Measurements from ENCODE around the gene AUP1. TPM values are rescaled to one million over a fixed set of nuclear protein-coding genes. Genes with fewer than 3 reads are reported as not detected.

AUP1 gene
- total RNA-seq, 1 experiment from 2014 or later: 91.5 TPM

DNA sequence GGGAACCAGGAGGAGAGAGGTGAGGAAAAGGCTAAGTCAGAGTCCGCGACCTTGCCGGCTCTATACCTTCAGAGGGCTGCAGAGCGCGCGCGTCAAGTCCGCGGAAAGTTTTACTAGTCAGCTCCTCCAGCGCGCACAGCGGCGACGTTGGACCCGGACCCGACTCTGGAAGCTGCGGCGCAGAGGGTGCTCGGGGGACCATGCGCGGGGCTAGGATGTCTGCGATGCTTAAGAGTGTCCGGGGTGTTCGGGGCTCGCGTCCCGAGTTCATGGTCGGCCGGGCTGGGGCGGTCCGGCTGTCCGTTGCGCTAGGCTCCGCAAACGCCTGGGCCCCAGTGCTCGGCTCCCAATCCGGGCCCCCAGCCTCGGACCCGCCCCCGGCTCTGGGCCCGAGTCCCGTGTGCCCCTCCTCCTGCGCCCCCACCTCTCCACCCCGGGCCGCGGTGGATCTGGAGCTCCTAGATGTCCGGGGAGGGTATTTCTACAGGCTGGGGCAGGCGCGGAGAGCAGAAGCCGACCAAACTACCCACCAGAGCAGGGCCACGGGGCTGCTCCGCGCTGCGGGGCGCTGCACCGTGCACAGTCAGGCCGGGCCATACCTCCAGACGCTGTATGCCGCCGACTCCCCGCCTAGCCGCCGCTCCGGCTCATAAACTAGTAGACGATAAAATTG, 30.1 kb downstream of the AUP1 start, which contains the start of gene LBX2:
TSS of gene LBX2 (minus strand) at position 337 of the 673 bp plus-strand sequence. CDS start at position 271, 66 bp downstream.
- H2BK20ac ChIP-seq (ENCODE audit: low read depth, low read length, poor library complexity, severe bottlenecking): no peak within 1 kb of the TSS
- no peak within 1 kb of the TSS for H3K9ac ChIP-seq (ENCODE audit: extremely low read depth, insufficient read length, low read length)
- 0 out of 7 replicates have a peak within 1 kb of the TSS, but pooled peaks of 2 of the 3 experiments have one; percentile 29 to 31 for H3K27ac Mint-ChIP-seq
- peaks cover 2% of the 10 kb centered on the region; the same call in 1 of the 2 replicates for H3K4me1 ChIP-seq (ENCODE audit: insufficient read depth, low read length)
- H3K79me2 ChIP-seq (ENCODE audit: insufficient read depth, low read length): no peaks in the 10 kb centered on the region
- peak within 1 kb of the TSS; percentile 59 for H3K4me2 ChIP-seq (ENCODE audit: insufficient read depth, insufficient read length, low read length)
- no peak within 1 kb of the TSS for H4K5ac ChIP-seq (ENCODE audit: insufficient read length, low read depth, low read length)
- H3K9me3 Mint-ChIP-seq: peaks cover 2 to 3% of the 10 kb centered on the region in 2 experiments; a peak in 3 of 5 replicates
- WGBS (ENCODE audit: extremely low coverage, insufficient read length, low lambda C conversion rate): no CpG with 5 or more reads among the region's 65 CpGs
- H3K27me3 ChIP-seq (ENCODE audit: insufficient read depth, low read length): peaks cover 87% of the 10 kb centered on the region
- H3K23me2 ChIP-seq (ENCODE audit: insufficient read length, low read depth, low read length, poor library complexity, severe bottlenecking): peaks cover 41% of the 10 kb centered on the region
- H3K18ac ChIP-seq (ENCODE audit: insufficient read length, low read depth, low read length): no peak within 1 kb of the TSS
- no peak within 1 kb of the TSS for H2AFZ ChIP-seq (ENCODE audit: low read length)
- H3K4me3 Mint-ChIP-seq: peak within 1 kb of the TSS; percentile 75 to 82
- H4K20me1 ChIP-seq (ENCODE audit: control insufficient read depth, insufficient read depth, insufficient read length): no peaks in the 10 kb centered on the region
- H4K91ac ChIP-seq (ENCODE audit: insufficient read length, low read depth, low read length): no peak within 1 kb of the TSS
- no peak within 1 kb of the TSS for H3K23ac ChIP-seq (ENCODE audit: insufficient read length, low read depth, low read length)
- H3K36me3 Mint-ChIP-seq (ENCODE audit: insufficient read depth in 1 of 3, low read depth in 3 of 3): peaks cover 2 to 8% (median 6%) of the 10 kb centered on the region in 3 experiments; a peak in 6 of 7 replicates
- H3K4me1 Mint-ChIP-seq: peaks cover 50 to 62% of the 10 kb centered on the region in 2 experiments
- no peak within 1 kb of the TSS for H2BK120ac ChIP-seq (ENCODE audit: low read depth, low read length, poor library complexity, severe bottlenecking)
- H2BK15ac ChIP-seq (ENCODE audit: low read depth, low read length): no peak within 1 kb of the TSS
- TF ChIP-seq, protein P1, sequence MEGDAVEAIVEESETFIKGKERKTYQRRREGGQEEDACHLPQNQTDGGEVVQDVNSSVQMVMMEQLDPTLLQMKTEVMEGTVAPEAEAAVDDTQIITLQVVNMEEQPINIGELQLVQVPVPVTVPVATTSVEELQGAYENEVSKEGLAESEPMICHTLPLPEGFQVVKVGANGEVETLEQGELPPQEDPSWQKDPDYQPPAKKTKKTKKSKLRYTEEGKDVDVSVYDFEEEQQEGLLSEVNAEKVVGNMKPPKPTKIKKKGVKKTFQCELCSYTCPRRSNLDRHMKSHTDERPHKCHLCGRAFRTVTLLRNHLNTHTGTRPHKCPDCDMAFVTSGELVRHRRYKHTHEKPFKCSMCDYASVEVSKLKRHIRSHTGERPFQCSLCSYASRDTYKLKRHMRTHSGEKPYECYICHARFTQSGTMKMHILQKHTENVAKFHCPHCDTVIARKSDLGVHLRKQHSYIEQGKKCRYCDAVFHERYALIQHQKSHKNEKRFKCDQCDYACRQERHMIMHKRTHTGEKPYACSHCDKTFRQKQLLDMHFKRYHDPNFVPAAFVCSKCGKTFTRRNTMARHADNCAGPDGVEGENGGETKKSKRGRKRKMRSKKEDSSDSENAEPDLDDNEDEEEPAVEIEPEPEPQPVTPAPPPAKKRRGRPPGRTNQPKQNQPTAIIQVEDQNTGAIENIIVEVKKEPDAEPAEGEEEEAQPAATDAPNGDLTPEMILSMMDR (conservative IDR thresholded peaks at IDR 0.05): no peak
- no peaks in the 10 kb centered on the region for H3K9me3 ChIP-seq (ENCODE audit: control insufficient read depth, low read depth, low read length)
- no peak within 1 kb of the TSS for H2BK5ac ChIP-seq (ENCODE audit: insufficient read length, low read length)
- no peak within 1 kb of the TSS for H3K4ac ChIP-seq (ENCODE audit: low read depth, low read length)
- H3K27me3 Mint-ChIP-seq (ENCODE audit: low read depth): peaks cover 100% of the 10 kb centered on the region
- no peak within 1 kb of the TSS for H2BK12ac ChIP-seq (ENCODE audit: insufficient read length, low read depth, low read length)
- no peak within 1 kb of the TSS for H3K56ac ChIP-seq (ENCODE audit: insufficient read length, low read depth, low read length)
- H3T11ph ChIP-seq (ENCODE audit: low read length): no peak within 1 kb of the TSS
- H4K8ac ChIP-seq (replicated peaks; ENCODE audit: insufficient read length, low read depth, low read length): no peak within 1 kb of the TSS
- H3K27ac ChIP-seq (ENCODE audit: insufficient read length, low read depth, low read length): no peak within 1 kb of the TSS
- DNase-seq: no peak
- no peaks in the 10 kb centered on the region for H3K79me1 ChIP-seq (ENCODE audit: insufficient read depth, low read depth, low read length, poor library complexity, severe bottlenecking)
- no peak within 1 kb of the TSS for H2AK5ac ChIP-seq (ENCODE audit: insufficient read length, low read length)
- no peak within 1 kb of the TSS for H3K14ac ChIP-seq (ENCODE audit: insufficient read depth, low read length)

Data from H9 (cell line).